NT2/D1 (cell line): ENCODE measurements around the gene ROBO1.

Source experiments
- SUZ12 ChIP-seq: IDR thresholded peaks from 2 replicates; pipeline ENCODE4 v1.6.1; 2011; ENCODE audit not compliant: insufficient read length, insufficient read depth; ENCODE audit errors: extremely low read depth
- YY1 ChIP-seq: IDR thresholded peaks from 2 replicates; pipeline ENCODE4 v1.6.1; 2011; ENCODE audit not compliant: insufficient read length, insufficient read depth

- TF ChIP-seq YY1: no peak
- TF ChIP-seq SUZ12: no peak
These were observed 1106.8 kb downstream of the ROBO1 start for GRCh38 chr3:78660957-78661356.
